HuH-7.5 (cell line): ENCODE data around the gene TAF3.

Experiments
- DNase-seq: peaks from one replicate; pipeline ENCODE4 v3.0.0; 2011; ENCODE audit warnings: low spot score

Gene TAF3

GRCh38 chr10:8034466-8035005 lies 216.2 kb downstream of the TAF3 start:
- no peak for DNase-seq

GRCh38 chr10:8035006-8035640 lies 216.8 kb downstream of the TAF3 start:
- no peak for DNase-seq

- no peak for DNase-seq
These were observed 217.6 kb downstream of the TAF3 start for GRCh38 chr10:8035641-8036470.

GRCh38 chr10:8036506-8037198 lies 218.3 kb downstream of the TAF3 start:
- DNase-seq, result no peak

GRCh38 chr10:8037199-8037801 lies 219.0 kb downstream of the TAF3 start:
- no peak for DNase-seq

- no peak for DNase-seq
These were observed 219.9 kb downstream of the TAF3 start for GRCh38 chr10:8037941-8038894.

GRCh38 chr10:8039321-8039881 lies 221.1 kb downstream of the TAF3 start:
- no peak for DNase-seq

- no peak for DNase-seq
These were observed 222.3 kb downstream of the TAF3 start for GRCh38 chr10:8040651-8041050.

GRCh38 chr10:8041284-8041991 lies 223.1 kb downstream of the TAF3 start:
- no peak for DNase-seq

- DNase-seq, result no peak
These were observed 223.9 kb downstream of the TAF3 start for GRCh38 chr10:8041992-8042720.

- no peak for DNase-seq
These were observed 224.6 kb downstream of the TAF3 start for GRCh38 chr10:8042721-8043568.

- no peak for DNase-seq
These were observed 225.4 kb downstream of the TAF3 start for GRCh38 chr10:8043569-8044306.

- DNase-seq, result no peak
These were observed 226.1 kb downstream of the TAF3 start for GRCh38 chr10:8044331-8044907.

- DNase-seq, result peak; percentile 78
These were observed 226.8 kb downstream of the TAF3 start for GRCh38 chr10:8044908-8045725.

- DNase-seq, result no peak
These were observed 227.6 kb downstream of the TAF3 start for GRCh38 chr10:8045726-8046494.
